ENCODE measurements around the gene MPIG6B.

- TF ChIP-seq GATA2 (IDR thresholded peaks at IDR 0.05; ENCODE audit: low read depth, low read length) (no peak), GATA3 (IDR thresholded peaks at IDR 0.05; ENCODE audit: low read depth, low read length) (no peak)
Measured at GRCh38 chr6:31732029-31732428, 8.9 kb downstream of the MPIG6B start.

Data from SH-SY5Y (cell line).